GM21737 (cell line): ENCODE data around the gene CELA2A.
"Not testable (repeated sequence)": the region's sequence is repeated elsewhere in the genome, so short reads cannot be mapped to it uniquely, and the experiment has no call there.

Experiments
- ATAC-seq: cut with Tn5 transposase; IDR thresholded peaks from one replicate; pipeline ENCODE4 v1.9.1; 2021; ENCODE audit warnings: mild to moderate bottlenecking, moderate library complexity; ENCODE audit not compliant: unreplicated experiment

The CELA2A gene

GRCh38 chr1:15466955-15467625, 10.6 kb downstream of the CELA2A start:
- not testable (repeated sequence) for ATAC-seq

DNA sequence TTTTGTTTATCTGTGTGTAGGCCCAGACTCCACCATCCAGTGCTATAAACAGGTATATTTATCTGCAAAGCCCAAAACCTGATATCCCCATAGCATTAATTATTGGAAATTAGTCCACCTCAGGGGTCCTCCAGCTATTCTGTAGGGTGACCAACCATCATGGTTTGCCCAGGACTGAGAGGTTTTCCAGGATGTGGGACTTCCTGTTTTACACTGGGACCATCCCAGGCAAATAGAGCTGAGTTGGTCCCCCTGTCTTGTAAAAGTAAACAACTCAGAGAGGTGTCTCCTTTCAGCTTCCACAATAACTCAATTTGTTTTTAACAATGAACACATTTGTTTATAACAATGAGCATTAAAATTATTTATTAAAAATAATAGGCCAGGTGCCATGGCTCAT, 11.6 kb downstream of the CELA2A start:
- no peak for ATAC-seq

DNA sequence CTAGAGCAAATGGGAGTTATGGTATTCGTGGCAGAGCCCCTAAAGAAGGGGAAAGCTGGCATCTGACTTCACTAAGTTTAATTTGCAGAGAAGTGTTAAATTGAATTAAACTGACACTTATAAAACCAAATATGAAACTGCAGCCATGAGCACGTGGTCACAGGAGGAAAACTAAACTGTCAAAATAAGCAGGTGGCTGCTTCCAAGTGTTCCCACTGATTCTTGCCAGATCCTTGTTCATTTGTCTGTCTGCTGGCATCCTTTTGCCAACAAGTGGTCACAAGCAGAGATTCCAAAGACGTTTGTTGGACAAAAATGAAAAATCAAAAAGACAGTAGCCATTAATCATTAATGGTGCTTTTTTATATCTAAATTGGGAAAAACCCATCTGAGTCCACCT, 12.8 kb downstream of the CELA2A start:
- ATAC-seq: no peak

GRCh38 chr1:15469821-15470448, 13.4 kb downstream of the CELA2A start:
- ATAC-seq: not testable (repeated sequence)

DNA sequence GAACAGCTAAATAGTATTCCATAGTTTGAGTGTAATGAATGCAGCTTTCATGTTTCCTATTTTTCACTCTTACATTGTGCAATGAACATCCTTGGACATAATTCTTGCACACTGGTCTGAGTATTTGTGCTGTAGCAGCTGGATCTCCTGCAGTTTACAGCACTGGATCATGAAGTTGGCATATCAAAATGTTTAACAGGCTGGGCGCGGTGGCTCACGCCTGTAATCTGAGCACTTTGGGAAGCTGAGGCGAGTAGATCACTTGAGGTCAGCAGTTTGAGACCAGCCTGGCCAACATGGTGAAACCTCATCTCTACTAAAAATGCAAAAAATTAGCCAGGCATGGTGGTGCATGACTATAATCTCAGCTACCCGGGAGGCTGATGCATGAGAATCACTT, 14.5 kb downstream of the CELA2A start:
- ATAC-seq: not testable (repeated sequence)

- not testable (repeated sequence) for ATAC-seq
These were observed 15.2 kb downstream of the CELA2A start for GRCh38 chr1:15471723-15472122.

DNA sequence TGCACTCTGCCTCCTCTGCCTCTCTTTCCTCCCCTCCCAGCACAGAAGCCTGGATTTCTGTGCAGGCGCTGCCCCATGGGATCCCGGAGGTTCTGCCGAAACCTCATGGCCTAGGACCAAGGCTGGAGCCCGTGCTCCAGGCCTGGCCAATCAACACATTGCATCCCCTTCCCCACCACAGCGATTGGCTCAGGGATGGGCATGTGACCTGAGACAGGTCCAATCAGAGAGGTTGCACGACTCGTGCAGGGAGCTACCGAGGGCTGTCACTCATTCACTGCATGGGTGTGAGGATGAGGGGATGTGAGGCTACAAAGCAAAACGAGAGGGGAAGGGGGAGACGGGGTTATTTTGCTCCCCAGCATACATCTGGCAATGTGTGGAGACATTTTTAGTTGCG, 16.1 kb downstream of the CELA2A start:
- no peak for ATAC-seq

- ATAC-seq: no peak
These were observed 19.3 kb downstream of the CELA2A start, which contains the start of gene CELA2B for GRCh38 chr1:15475752-15476314. TSS of gene CELA2B (plus strand) at chr1:15476104. CDS start at chr1:15476126, 22 bp downstream.

DNA sequence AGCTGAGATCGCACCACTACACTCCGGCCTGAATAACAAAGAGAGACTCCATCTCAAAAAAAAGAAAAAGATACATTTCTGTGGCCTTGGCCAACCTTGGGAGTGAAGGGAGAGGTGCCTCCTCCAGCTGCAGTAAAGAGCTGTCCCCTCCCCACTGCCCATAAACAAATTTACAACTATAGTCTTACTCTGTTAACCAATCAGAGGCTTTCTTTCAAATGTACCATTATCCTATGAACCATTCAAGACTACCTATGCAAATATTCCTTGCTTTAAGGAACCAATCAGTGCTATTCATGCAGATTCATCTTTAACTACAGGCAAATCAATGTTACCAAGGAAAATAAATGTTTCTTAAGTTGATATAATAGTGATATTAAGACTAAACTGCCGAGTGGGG, 20.4 kb downstream of the CELA2A start:
- ATAC-seq: no peak

GRCh38 chr1:15477646-15478212, 21.2 kb downstream of the CELA2A start:
- no peak for ATAC-seq

DNA sequence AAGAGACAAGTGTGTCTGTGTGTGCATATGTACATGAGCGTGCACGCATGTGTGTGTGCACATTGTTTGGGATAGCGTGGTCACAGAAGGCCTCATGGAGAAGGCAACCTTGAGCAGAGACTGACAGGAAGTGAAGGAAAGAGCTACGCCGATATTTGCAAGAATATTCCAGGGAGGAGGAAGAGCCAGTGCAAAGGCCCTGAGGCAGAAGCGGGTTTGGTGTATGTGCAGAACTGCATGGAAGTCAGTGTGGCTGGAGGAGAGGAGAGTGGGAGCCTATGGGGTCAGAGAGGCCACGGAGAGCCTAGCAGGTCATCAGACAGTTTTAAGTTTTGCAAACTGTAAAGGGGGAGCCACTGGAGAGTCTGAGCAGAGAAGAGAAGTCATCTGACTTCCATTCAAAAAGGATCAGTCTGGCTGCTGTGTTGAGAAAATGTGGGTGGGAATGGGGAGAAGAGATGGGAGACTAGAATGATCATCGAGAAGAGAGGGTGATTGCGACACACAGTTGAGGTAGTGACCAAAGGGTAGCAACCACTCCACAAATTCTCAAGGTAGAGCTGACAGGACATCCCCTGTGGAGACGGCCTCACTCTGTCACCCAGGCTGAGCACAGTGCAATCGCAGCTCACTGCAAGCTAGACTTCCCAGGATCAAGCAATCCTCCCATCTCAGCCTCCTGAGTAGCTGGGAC, 23.3 kb downstream of the CELA2A start:
- no peak for ATAC-seq

GRCh38 chr1:15482455-15482854, 25.9 kb downstream of the CELA2A start:
- ATAC-seq: not testable (repeated sequence)

DNA sequence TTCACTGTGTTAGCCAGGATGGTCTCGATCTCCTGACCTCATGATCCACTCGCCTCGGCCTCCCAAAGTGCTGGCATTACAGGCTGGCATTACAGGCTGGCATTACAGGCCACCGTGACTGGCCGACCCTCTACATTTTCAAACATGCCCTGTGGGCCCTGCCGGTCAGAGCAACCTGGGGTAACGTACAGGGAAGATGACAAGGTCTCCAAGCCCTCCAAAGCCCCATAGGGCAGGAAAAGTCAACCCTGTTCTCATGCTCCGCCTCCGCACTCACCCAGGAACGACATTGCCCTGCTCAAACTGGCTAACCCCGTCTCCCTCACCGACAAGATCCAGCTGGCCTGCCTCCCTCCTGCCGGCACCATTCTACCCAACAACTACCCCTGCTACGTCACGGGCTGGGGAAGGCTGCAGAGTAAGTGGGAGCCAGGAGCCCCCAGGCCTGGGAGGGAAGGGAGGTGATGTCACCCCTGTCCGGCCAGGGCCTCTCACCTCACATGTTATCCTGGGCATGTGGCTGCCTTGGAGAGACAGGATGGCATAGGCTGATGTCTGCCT, 26.5 kb downstream of the CELA2A start:
- ATAC-seq: not testable (repeated sequence)

DNA sequence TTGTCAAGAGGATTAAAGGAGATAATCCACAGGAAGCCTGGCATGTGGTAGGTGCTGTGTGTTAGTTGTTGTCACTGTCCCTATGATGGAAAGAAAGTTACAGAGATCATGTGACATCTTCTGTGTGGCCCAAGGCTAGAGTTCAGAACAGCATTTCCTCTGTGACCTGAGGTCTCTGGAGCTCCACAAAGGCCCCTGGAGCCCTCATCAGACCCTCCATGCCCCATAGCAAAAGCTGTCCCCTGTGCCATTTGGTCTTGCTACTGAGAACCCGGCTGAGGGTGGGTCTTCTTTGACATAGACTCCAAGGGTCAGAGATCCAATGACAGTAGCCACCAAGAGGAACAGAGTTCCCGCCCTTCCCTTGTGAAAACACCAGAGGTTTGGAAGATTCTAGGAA, 27.4 kb downstream of the CELA2A start:
- no peak for ATAC-seq

DNA sequence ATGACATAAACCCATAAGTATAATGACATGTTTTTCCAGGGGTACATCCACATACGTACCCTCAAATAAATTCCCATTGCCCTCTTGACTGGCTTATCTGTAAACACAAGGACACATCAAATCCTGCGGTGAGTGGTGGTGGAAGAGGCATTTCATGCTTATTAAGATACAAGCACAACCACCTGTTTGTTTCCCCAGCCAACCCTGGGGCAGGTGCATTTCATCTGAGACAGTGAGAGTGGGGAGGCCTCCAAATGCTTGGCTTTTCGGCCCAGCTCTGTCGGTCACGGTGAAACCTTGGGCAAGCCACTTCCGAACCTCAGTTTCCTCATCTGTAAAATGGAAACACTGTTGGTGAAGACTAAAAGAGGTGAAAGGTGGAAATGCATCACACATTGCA, 27.9 kb downstream of the CELA2A start:
- not testable (repeated sequence) for ATAC-seq

DNA sequence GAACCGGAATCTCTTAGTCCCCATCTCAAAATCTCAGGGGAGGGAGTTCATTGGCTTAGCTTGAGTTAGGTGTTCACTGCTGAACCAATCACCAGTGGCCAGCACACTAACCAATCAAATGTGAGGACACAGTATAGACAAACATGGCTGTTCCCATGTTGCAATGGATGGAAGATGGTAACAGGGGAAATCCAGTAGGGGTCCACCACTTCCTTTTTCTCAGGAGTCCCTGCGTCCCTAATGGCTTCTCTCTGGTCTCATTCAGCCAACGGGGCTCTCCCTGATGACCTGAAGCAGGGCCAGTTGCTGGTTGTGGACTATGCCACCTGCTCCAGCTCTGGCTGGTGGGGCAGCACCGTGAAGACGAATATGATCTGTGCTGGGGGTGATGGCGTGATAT, 29.1 kb downstream of the CELA2A start:
- ATAC-seq: no peak

DNA sequence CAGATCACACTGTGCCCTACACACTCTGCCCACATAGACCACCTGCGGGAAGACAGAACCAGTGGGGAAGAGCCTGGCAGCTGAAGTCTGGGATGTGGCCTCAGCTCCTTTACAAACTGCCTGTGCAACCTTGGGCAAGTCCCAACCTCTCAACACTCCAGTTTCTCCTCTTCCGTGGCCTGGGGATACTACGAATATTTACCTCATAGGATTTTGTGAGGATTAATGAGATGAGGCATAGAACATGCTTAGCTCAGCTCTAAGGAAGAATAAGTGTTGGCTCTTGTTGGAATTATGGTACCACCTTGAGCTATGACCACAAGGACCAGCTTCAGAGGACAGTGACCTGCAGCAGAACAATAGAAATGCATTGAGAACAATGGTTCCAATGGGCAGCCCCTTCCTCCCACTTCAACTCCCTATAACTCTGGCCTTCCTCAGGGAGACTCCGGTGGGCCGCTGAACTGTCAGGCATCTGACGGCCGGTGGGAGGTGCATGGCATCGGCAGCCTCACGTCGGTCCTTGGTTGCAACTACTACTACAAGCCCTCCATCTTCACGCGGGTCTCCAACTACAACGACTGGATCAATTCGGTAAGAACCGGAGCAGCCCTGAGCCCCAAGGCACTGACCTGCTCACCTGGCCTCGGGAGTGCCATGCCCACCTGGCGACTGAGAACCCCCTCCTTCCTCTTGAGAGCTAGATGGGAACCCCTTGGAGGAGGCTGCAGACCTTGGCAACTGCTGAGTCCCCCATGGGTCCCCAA, 30.5 kb downstream of the CELA2A start:
- not testable (repeated sequence) for ATAC-seq

GRCh38 chr1:15488371-15488770, 31.8 kb downstream of the CELA2A start:
- no peak for ATAC-seq

- ATAC-seq: no peak
These were observed 32.7 kb downstream of the CELA2A start for GRCh38 chr1:15489052-15489736.

DNA sequence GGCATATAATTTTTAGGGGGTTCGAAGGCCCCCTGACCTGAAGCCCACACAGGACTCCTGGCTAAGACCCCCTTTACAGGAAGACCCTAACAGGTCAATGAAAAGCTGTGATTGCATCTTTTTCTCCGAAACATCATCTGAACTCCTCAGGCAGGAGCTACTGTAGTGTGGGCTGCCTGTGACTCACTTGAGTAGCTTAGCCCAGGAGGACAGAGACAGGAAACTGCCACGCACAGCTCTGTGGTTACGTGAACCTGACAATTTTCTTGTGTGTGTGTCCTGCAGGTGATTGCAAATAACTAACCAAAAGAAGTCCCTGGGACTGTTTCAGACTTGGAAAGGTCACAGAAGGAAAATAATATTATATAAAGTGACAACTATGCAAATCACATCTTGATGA, 34.5 kb downstream of the CELA2A start:
- not testable (repeated sequence) for ATAC-seq
